DND-41 (cell line): ENCODE data around the gene MTHFR.

ENCODE experiments used
- ATAC-seq: fragments of 200-7000 bp; cut with Tn5 transposase; 3 replicates; pipeline ENCODE4 v1.9.1; 2021; ENCODE audit warnings: low read depth; ENCODE audit not compliant: insufficient read depth
- DNase-seq: peaks from one replicate; pipeline ENCODE4 v3.0.0-alpha.2; 2020
- H2AFZ ChIP-seq: 2 replicates; pipeline ENCODE4 v1.6.0; 2012; ENCODE audit warnings: low read depth, low read length
- H3K27ac ChIP-seq: 2 replicates; pipeline ENCODE4 v1.5.1; 2012; ENCODE audit warnings: low read length, inconsistent platforms
- H3K27me3 ChIP-seq: fragments of 200-600 bp; sonication (generic); 2 replicates; pipeline ENCODE4 v1.6.0; 2012; ENCODE audit warnings: low read length, mild to moderate bottlenecking, inconsistent platforms; ENCODE audit not compliant: insufficient read depth, poor library complexity
- H3K36me3 ChIP-seq: 2 replicates; pipeline ENCODE4 v1.5.1; 2012; ENCODE audit warnings: low read length, inconsistent platforms; ENCODE audit not compliant: insufficient read depth
- H3K4me1 ChIP-seq: 2 replicates; pipeline ENCODE4 v1.5.1; 2012; ENCODE audit warnings: mild to moderate bottlenecking, low read length; ENCODE audit not compliant: insufficient read depth
- H3K4me2 ChIP-seq: 2 replicates; pipeline ENCODE4 v1.6.0; 2012; ENCODE audit warnings: mild to moderate bottlenecking, moderate library complexity, low read length, inconsistent platforms; ENCODE audit not compliant: insufficient read depth
- H3K4me3 ChIP-seq, 2 experiments: fragments of 200-600 bp in 1 of 2; shearing (Covaris generic) in 1 of 2; 2 replicates each; pipeline ENCODE4 v1.5.1; 2012 to 2016; ENCODE audit warnings: inconsistent platforms in 2 of 2, low read length in 2 of 2, mild to moderate bottlenecking in 2 of 2, low read depth in 1 of 2, moderate library complexity in 1 of 2
- H3K79me2 ChIP-seq: 2 replicates; pipeline ENCODE4 v1.6.0; 2012; ENCODE audit warnings: low read length, inconsistent platforms; ENCODE audit not compliant: insufficient read depth
- H3K9ac ChIP-seq: 2 replicates; pipeline ENCODE4 v1.6.0; 2012; ENCODE audit warnings: low read depth, mild to moderate bottlenecking, inconsistent platforms, low read length, moderate library complexity
- H3K9me3 ChIP-seq: 2 replicates; pipeline ENCODE4 v1.5.1; 2012; ENCODE audit warnings: low read length, moderate library complexity, mild to moderate bottlenecking, inconsistent platforms; ENCODE audit not compliant: insufficient read depth, severe bottlenecking
- H4K20me1 ChIP-seq: 2 replicates; pipeline ENCODE4 v1.6.0; 2012; ENCODE audit warnings: low read length; ENCODE audit not compliant: insufficient read depth
- CTCF ChIP-seq: IDR thresholded peaks from 2 replicates; pipeline ENCODE4 v1.5.1; 2012; ENCODE audit warnings: borderline replicate concordance, low read length, moderate library complexity, mild to moderate bottlenecking; ENCODE audit not compliant: poor library complexity, severe bottlenecking; ENCODE audit errors: extremely low read depth
- EZH2 ChIP-seq: IDR thresholded peaks from 3 replicates; pipeline ENCODE4 v1.6.1; 2012; ENCODE audit warnings: borderline replicate concordance, low read depth, mild to moderate bottlenecking, moderate library complexity, low read length, inconsistent platforms; ENCODE audit not compliant: severe bottlenecking

Gene MTHFR

DNA sequence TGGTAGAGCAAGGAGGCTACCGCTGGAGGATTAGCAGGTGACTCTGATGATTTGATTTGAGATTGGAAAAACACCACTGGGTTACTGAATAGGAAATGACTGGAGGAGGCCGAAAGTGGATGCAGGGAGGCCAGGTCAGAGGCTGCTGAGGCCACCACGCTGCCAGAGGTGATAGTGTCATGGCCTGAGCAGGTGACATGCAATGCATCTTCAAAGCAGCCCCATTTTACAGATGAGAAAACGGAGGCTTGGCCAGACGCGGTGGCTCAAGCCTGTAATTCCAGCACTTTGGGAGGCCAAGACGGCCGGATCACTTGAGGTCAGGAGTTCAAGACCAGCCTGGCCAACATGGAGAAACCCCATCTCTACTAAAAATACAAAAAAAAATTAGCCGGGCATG is 31.0 kb downstream of the MTHFR start:
- H3K9ac ChIP-seq, result no peak overlapping the region
- no peak overlapping the region for H3K4me2 ChIP-seq
- no peak overlapping the region for H3K27ac ChIP-seq
- no peaks in the 10 kb centered on the region for H3K79me2 ChIP-seq
- ATAC-seq, result no peak
- no peak overlapping the region for H3K4me3 ChIP-seq
- H3K27me3 ChIP-seq, result no peaks in the 10 kb centered on the region
- H3K9me3 ChIP-seq, result no peaks in the 10 kb centered on the region
- no peaks in the 10 kb centered on the region for H3K36me3 ChIP-seq
- no peak overlapping the region for H2AFZ ChIP-seq
- no peaks in the 10 kb centered on the region for H4K20me1 ChIP-seq
- no peak for TF ChIP-seq CTCF
- no peak for TF ChIP-seq EZH2
- no peak for DNase-seq
- H3K4me1 ChIP-seq, result no peaks in the 10 kb centered on the region

GRCh38 chr1:11772458-11772857 is 33.3 kb downstream of the MTHFR start:
- Histone ChIP-seq H4K20me1 (no peaks in the 10 kb centered on the region), H3K4me1 (no peaks in the 10 kb centered on the region), H3K4me2 (no peak overlapping the region), H2AFZ (no peak overlapping the region), H3K9me3 (no peaks in the 10 kb centered on the region), H3K9ac (no peak overlapping the region), H3K4me3 (no peak overlapping the region), H3K27ac (no peak overlapping the region), H3K27me3 (no peaks in the 10 kb centered on the region), H3K79me2 (no peaks in the 10 kb centered on the region), H3K36me3 (no peaks in the 10 kb centered on the region)
- DNase-seq, result peak; percentile 11
- TF ChIP-seq EZH2, result no peak
- TF ChIP-seq CTCF, result no peak
- ATAC-seq, result no peak

DNA sequence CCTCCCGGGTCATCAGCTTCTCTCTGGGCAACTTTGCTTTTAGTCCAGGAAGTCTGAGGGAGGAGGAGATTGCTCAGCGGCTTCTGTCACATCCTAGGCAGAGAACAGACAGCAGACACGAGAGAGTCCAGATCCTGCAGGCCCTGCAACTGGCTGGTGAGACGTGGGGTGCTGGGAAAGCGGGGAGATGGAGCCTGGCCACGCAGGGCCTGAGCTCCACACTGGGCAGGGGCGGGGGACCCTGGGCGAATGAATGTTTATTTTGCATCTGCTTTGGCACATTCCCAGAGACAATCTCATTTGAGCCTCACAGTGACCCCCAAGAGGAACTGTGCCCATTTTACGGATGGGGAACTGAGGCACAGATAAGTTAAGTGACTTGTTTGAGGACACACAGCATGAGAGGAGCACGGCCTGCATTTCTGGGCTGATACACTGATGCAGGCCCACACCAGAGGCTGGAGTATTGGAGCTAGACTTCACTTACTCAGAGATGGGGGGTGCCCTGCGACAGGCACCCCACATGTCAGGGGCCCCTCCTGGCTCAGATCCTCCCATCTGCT is 34.2 kb downstream of the MTHFR start:
- no peaks in the 10 kb centered on the region for H3K9me3 ChIP-seq
- no peaks in the 10 kb centered on the region for H4K20me1 ChIP-seq
- no peaks in the 10 kb centered on the region for H3K79me2 ChIP-seq
- H3K9ac ChIP-seq, result no peak overlapping the region
- DNase-seq (no peak), ATAC-seq (no peak)
- no peak overlapping the region for H3K4me3 ChIP-seq
- H3K27ac ChIP-seq, result no peak overlapping the region
- no peaks in the 10 kb centered on the region for H3K4me1 ChIP-seq
- no peak for TF ChIP-seq CTCF
- TF ChIP-seq EZH2, result no peak
- H3K36me3 ChIP-seq, result no peaks in the 10 kb centered on the region
- H2AFZ ChIP-seq, result no peak overlapping the region
- no peaks in the 10 kb centered on the region for H3K27me3 ChIP-seq
- H3K4me2 ChIP-seq, result no peak overlapping the region

DNA sequence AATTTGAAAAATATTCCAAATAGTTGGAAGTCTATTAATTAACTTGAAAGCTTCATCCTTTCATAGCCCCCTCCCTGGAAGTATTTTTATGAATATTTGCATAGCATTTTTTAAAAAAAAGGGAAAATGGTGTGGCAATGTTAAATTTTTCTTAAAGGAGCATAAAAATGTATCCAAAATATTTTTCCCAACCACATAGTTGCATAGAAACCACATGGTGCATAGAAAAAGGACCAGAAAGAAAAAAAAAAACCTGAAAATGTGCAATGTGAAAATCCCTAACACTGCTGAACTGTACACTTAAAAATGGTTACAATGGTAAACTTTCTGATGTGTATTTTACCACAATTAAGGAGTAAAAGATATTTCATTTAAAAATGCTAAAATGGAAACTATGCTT is 35.8 kb downstream of the MTHFR start:
- ATAC-seq (no peak), DNase-seq (no peak)
- H3K9ac ChIP-seq, result no peak overlapping the region
- no peak overlapping the region for H2AFZ ChIP-seq
- H4K20me1 ChIP-seq, result no peaks in the 10 kb centered on the region
- no peak overlapping the region for H3K4me3 ChIP-seq
- H3K9me3 ChIP-seq, result no peaks in the 10 kb centered on the region
- no peak overlapping the region for H3K27ac ChIP-seq
- TF ChIP-seq EZH2 (no peak), CTCF (no peak)
- no peaks in the 10 kb centered on the region for H3K36me3 ChIP-seq
- H3K27me3 ChIP-seq, result no peaks in the 10 kb centered on the region
- no peak overlapping the region for H3K4me2 ChIP-seq
- no peaks in the 10 kb centered on the region for H3K79me2 ChIP-seq
- no peaks in the 10 kb centered on the region for H3K4me1 ChIP-seq
